Heart right ventricle (tissue), 16 donors: Measurements from ENCODE around the gene NID2. TPM values are rescaled to one million over a fixed set of nuclear protein-coding genes. Genes with fewer than 3 reads are reported as not detected.

Experiments used
- ATAC-seq, 8 donors: fragments of 200-7000 bp; cut with Tn5 transposase; one replicate each; pipeline ENCODE4 v1.9.1; 2020; ENCODE audit warnings: mild to moderate bottlenecking in 8 of 8, moderate library complexity in 8 of 8, moderate number of reproducible peaks in 1 of 8
- DNase-seq, 2 donors: peaks; one replicate each; pipeline ENCODE4 v3.0.0-alpha.2; 2020
- H3K27ac ChIP-seq, 10 donors: fragments of 200-600 bp; sonication (generic) in 2 of 10; one replicate each; pipeline versions ENCODE4 v1.5.0 to v1.8.0; 2020 to 2022; ENCODE audit warnings: mild to moderate bottlenecking in 3 of 10
- H3K27me3 ChIP-seq, 7 donors: fragments of 200-600 bp; one replicate each; pipeline ENCODE4 v1.8.0; 2021 to 2022; ENCODE audit warnings: mild to moderate bottlenecking in 2 of 7
- H3K36me3 ChIP-seq, 9 donors: fragments of 200-600 bp; sonication (generic) in 1 of 9; one replicate each; pipeline versions ENCODE4 v1.5.0 to v1.8.0; 2020 to 2022; ENCODE audit warnings: mild to moderate bottlenecking in 2 of 9
- H3K4me1 ChIP-seq, 9 donors: fragments of 200-600 bp; sonication (generic) in 1 of 9; one replicate each; pipeline versions ENCODE4 v1.5.0 to v1.8.0; 2020 to 2022; ENCODE audit warnings: mild to moderate bottlenecking in 4 of 9
- H3K4me3 ChIP-seq, 10 donors: fragments of 200-600 bp; sonication (generic) in 2 of 10; one replicate each; pipeline versions ENCODE4 v1.5.0 to v1.8.0; 2020 to 2022; ENCODE audit warnings: mild to moderate bottlenecking in 7 of 10, moderate library complexity in 2 of 10
- H3K9me3 ChIP-seq, 11 donors: fragments of 200-600 bp in 10 of 11; sonication (generic) in 2 of 11; one replicate each; pipeline versions ENCODE4 v1.5.0 to v1.8.0; 2013 to 2022; ENCODE audit warnings: mild to moderate bottlenecking in 2 of 11, control low read depth in 1 of 11, moderate library complexity in 1 of 11
- CTCF ChIP-seq, 9 donors: fragments of 200-600 bp; sonication (generic) in 2 of 9; IDR thresholded peaks; one replicate each; pipeline versions ENCODE4 v1.5.0 to v1.8.0; 2021 to 2022; ENCODE audit warnings: antibody characterized with exemption in 9 of 9, mild to moderate bottlenecking in 5 of 9, moderate library complexity in 1 of 9
- WGBS, 2 donors: extraction: QIAGEN DNeasy Blood & Tissue Kit; methylation state at CpG; one replicate each; pipeline ENCODE4 v1.1.7; 2013; ENCODE audit warnings: inconsistent platforms in 1 of 2; 5-methylcytosine and 5-hydroxymethylcytosine counted together
- intact Hi-C, 10 donors: fragments of 100-400 bp; cut with DNase I; formaldehyde crosslinking; loops; one replicate each; pipeline versions ENCODE4 v1.11.1 to v1.14.2; 2022
- polyA plus RNA-seq, 2 donors: library from polyadenylated mRNA; stranded (reverse); fragments of 200-250 nt; gene quantifications; one replicate each; pipeline ENCODE4 v1.2.3, GENCODE V29; 2013
- total RNA-seq, 10 donors: library from RNA; stranded (reverse); fragmentation: NEBNext Ultra II Directional in 3 of 10; extraction: Animal tissue kit (Norgen Biotek cat#: 25700) in 3 of 10; gene quantifications; one replicate each; pipeline versions ENCODE4 v1.2.1 to v1.2.4, GENCODE V29; 2021 to 2023
- donor health status: Arrhythmogenic right ventricular cardiomyopathy.
- donor health status: ischemic (EF 13 %, LVEDD 7.1; RV severe dilation, severe dysfunction).
- donor health status: healthy with polysubstance abuse.
- donor health status: DM: no; HTN: yes; CAD: no.
- donor health status: DM: no; HTN: no; CAD: no.
- donor health status: ischemic (EF 25% LVEDD 6.9; RV normal size, moderate dysfunction).
- donor health status: ischemic (EF 25% LVEDD 5.7; RV mildly dilated, moderate dysfunction).
- donor health status: healthy.
- donor health status: DM: yes; HTN: yes; CAD: no.
- donor health status: Ischemic cardiomyopathy.
- donor health status: ischemic (EF 35%, LVEDD 5.7; RV mildly dilated, moderate dysfunction).
- donor health status: nonischemic (EF 11% LVEDD 7.7; RV severe dilation, severe dysfunction).
- donor health status: DM: yes; HTN: yes; CAD: no.
- donor health status: PGD.
- donor health status: ischemic (EF 29% LVEDD 5.4; RV normal size, mild dysfunction).
- donor health status: nonischemic (EF 23%, LVEDD 6.1; RV moderate dilation, normal function).

The NID2 gene
- total and polyA plus RNA-seq, 12 donors, result 15.1 to 66.0 (median 36.5) TPM

DNA sequence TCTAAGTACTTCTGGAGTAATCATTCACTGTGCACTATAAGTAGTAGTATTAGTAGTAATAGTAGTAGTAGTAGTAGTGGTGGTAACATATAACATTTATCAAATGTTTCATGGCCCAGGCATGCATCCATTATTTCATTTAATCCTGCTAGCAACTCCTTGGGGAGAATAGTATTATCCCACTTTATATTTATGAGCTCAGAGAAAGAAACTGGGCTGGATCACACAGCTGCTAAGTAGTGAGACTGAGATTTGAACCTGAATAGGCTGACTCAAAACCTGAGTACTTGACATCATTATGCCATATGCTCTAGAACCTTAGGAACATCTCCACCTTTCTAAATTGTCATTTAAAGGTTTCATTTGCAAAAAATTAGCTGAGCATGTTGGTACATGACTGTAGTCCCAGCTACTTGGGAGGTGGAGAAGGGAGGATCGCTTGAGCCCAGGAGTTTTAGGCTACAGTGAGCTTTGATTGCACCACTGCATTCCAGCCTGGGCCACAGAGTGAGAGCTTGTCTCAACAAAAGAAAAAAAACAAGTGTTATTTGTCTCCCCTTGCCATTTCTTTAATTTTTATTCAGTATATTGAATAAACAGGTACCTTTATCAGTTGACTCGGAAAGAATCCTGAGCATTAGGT lies 11.4 kb upstream of the NID2 start:
- intact Hi-C loops, result no loop called here
- 83 to 87% methylated on average over 2 of the region's 2 CpGs for WGBS, 2 donors
- peak in 1 of 8 donors; percentile 32 for ATAC-seq
- Histone ChIP-seq H3K27ac (peak overlapping the region in 3 of 10 donors; percentile 5 to 16 (median 8)), H3K36me3 (no peaks in the 10 kb centered on the region), H3K4me3 (no peak overlapping the region), H3K9me3 (peaks cover 0 to 18% (median 0%) of the 10 kb centered on the region in 11 donors), H3K27me3 (no peaks in the 10 kb centered on the region), H3K4me1 (peaks cover 0 to 51% (median 24%) of the 10 kb centered on the region in 9 donors)
- TF ChIP-seq CTCF (IDR thresholded peaks at IDR 0.05), result no peak
- DNase-seq, result no peak

DNA sequence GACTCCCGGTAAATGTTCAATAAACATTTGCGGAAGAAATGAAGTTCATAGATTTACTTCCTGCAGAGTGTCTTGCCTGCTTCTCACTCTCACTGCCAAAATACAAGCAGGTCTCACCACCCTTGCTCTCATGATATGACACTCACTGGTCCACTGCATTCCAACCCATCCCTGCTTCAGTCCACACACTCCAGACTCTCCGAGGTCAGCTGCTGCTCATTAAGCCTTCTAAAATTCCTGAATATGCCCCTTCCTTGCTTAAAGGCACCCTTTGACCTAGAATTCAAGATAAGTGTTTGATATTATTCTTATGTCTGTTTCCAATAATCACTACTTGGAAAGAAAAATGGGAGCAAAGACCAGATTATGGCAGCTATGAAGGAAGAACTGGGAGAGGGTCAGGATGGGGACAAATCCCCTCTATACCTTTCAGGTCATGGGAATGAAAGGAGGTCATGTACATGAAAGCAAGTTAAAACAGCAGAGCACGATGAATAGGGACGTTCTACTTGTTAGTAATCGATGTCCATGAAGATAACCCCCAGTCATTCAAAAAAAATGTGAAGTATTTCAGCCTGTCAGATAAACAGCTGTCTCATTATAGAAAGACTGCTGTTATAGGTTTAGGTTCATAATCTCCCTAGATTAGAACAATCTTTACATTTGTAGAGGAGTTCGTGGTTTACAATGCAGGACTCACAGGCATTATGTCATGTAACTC lies 10.5 kb upstream of the NID2 start:
- intact Hi-C loops, result loop anchor here in 3 of 10 donors (5.0 kb wide), 3 partner anchors 38 to 53 kb away; no protein-coding TSS in a partner anchor
- no peak for DNase-seq
- no peak overlapping the region for H3K4me3 ChIP-seq
- no peaks in the 10 kb centered on the region for H3K27me3 ChIP-seq
- no peak for ATAC-seq
- peak overlapping the region in 1 of 10 donors; percentile 8 for H3K27ac ChIP-seq
- H3K4me1 ChIP-seq, result peaks cover 0 to 51% (median 24%) of the 10 kb centered on the region in 9 donors
- H3K36me3 ChIP-seq, result no peaks in the 10 kb centered on the region
- no peak for TF ChIP-seq CTCF (IDR thresholded peaks at IDR 0.05)
- 70% methylated on average over 7 of the region's 7 CpGs for WGBS, 2 donors
- peaks cover 0 to 10% (median 0%) of the 10 kb centered on the region in 11 donors for H3K9me3 ChIP-seq

DNA sequence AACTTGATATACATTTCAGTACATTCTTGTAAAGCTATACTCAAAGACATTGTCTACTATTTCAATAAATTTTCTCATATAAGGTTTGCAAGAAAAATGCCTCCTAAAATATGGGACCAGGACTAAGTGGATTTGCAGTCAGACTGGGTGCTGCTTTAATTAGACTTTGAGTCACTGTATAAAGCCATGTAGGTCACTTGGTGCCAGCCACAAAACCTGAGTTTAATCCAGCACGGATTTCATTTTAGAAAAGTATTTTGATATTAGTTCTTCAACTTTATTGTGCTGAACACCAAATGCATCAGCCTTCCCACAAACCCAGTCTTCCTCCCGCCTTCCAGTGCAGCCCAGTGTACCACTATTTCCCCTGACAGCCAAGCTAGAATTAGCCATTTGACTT lies 9.9 kb upstream of the NID2 start:
- intact Hi-C loops, result loop anchor here in 3 of 10 donors (5.0 kb wide), 3 partner anchors 39 to 54 kb away; no protein-coding TSS in a partner anchor
- Histone ChIP-seq H3K27ac (peak overlapping the region in 1 of 10 donors; percentile 19), H3K27me3 (no peaks in the 10 kb centered on the region), H3K36me3 (no peaks in the 10 kb centered on the region), H3K9me3 (peaks cover 0 to 4% (median 0%) of the 10 kb centered on the region in 11 donors), H3K4me3 (no peak overlapping the region), H3K4me1 (peaks cover 0 to 51% (median 24%) of the 10 kb centered on the region in 9 donors)
- 91 to 98% methylated on average over 2 of the region's 2 CpGs for WGBS, 2 donors
- DNase-seq (no peak), ATAC-seq (no peak)
- no peak for TF ChIP-seq CTCF (IDR thresholded peaks at IDR 0.05)

- Histone ChIP-seq H3K36me3 (no peaks in the 10 kb centered on the region), H3K4me1 (peaks cover 0 to 56% (median 24%) of the 10 kb centered on the region in 9 donors), H3K27me3 (no peaks in the 10 kb centered on the region), H3K9me3 (peaks cover 0 to 4% (median 0%) of the 10 kb centered on the region in 11 donors), H3K4me3 (no peak overlapping the region), H3K27ac (peak overlapping the region in 4 of 10 donors; percentile 19 to 39 (median 32))
- ATAC-seq, result peak in 7 of 8 donors; percentile 32 to 63 (median 58)
- intact Hi-C loops, result loop anchor here in 3 of 10 donors (5.0 kb wide), 3 partner anchors 39 to 54 kb away; no protein-coding TSS in a partner anchor
- no peak for TF ChIP-seq CTCF (IDR thresholded peaks at IDR 0.05)
- 56 to 81% methylated on average over 2 of the region's 2 CpGs for WGBS, 2 donors
- no peak for DNase-seq
These were observed 9.3 kb upstream of the NID2 start for GRCh38 chr14:52078095-52078531.
